Endothelial cell of umbilical vein (primary cell): ENCODE measurements around the gene EP400. TPM values are rescaled to one million over a fixed set of nuclear protein-coding genes. Genes with fewer than 3 reads are reported as not detected.

Experiments
- BruUV-seq: library from RNA; stranded (reverse); fragments of 400-500 nt; replicated peaks from 2 replicates; lab custom pipeline; 2021; lab: Mats Ljungman, UMichigan
- CTCF ChIA-PET: fragments of 300-600, 350-600 bp; sonication (Branson Sonifier 250); formaldehyde crosslinking; loops from one replicate; lab custom pipeline; 2021; ENCODE audit warnings: antibody characterized with exemption, inconsistent platforms; lab: Charles Lee
- POLR2A ChIA-PET: fragments of 300-600, 350-600 bp; sonication (Branson Sonifier 250); formaldehyde crosslinking; loops from one replicate; lab custom pipeline; 2021; ENCODE audit warnings: antibody characterized with exemption, inconsistent platforms; lab: Charles Lee
- DNase-seq: peaks from one replicate; pipeline ENCODE4 v3.0.0-alpha.2; 2011; ENCODE audit warnings: low read depth, low spot score
- FAIRE-seq: peaks from 2 replicates; lab custom pipeline; 2011; peaks lifted over from hg19 to GRCh38; lab: Jason Lieb, UNC
- H2AFZ ChIP-seq: 2 replicates; pipeline ENCODE4 v1.6.0; 2012; ENCODE audit warnings: low read depth, low read length, control low read depth, inconsistent platforms
- H3K27ac ChIP-seq: 2 replicates; pipeline ENCODE4 v1.5.1; 2011; ENCODE audit warnings: low read depth, mild to moderate bottlenecking, control low read depth, low read length, moderate library complexity; ENCODE audit not compliant: insufficient read depth
- H3K27me3 ChIP-seq, 2 experiments: 2 replicates each; pipeline versions ENCODE4 v1.6.0 to v1.6.1; 2011; ENCODE audit warnings: low read length in 2 of 2, mixed read lengths in 1 of 2; ENCODE audit not compliant: control insufficient read depth in 2 of 2, insufficient read depth in 2 of 2
- H3K36me3 ChIP-seq, 2 experiments: 2 replicates in 1 of 2; 3 replicates in 1 of 2; pipeline ENCODE4 v1.5.1; 2011; ENCODE audit warnings: low read length in 2 of 2, mild to moderate bottlenecking in 1 of 2, moderate library complexity in 1 of 2; ENCODE audit not compliant: control insufficient read depth in 2 of 2, insufficient read depth in 2 of 2; ENCODE audit errors: extremely low read depth in 1 of 2
- H3K4me1 ChIP-seq: 3 replicates; pipeline ENCODE4 v1.5.1; 2011; ENCODE audit warnings: mild to moderate bottlenecking, low read length; ENCODE audit not compliant: control insufficient read depth, insufficient read depth; ENCODE audit errors: extremely low read depth
- H3K4me2 ChIP-seq: 2 replicates; pipeline ENCODE4 v1.6.1; 2011; ENCODE audit warnings: low read length, control low read depth, mixed read lengths; ENCODE audit not compliant: insufficient read depth
- H3K4me3 ChIP-seq, 3 experiments: fragments of 200-600 bp in 1 of 3; sonication (generic), shearing (Covaris generic) in 1 of 3; replicated peaks in 1 of 3; 2 replicates each; pipeline ENCODE4 v1.5.1; 2011 to 2016; ENCODE audit warnings: control low read depth in 3 of 3, low read length in 3 of 3, mild to moderate bottlenecking in 2 of 3, inconsistent platforms in 1 of 3, low read depth in 1 of 3, moderate library complexity in 1 of 3; ENCODE audit not compliant: insufficient read depth in 1 of 3
- H3K79me2 ChIP-seq: 2 replicates; pipeline ENCODE4 v1.6.0; 2012; ENCODE audit warnings: low read length, inconsistent platforms; ENCODE audit not compliant: control insufficient read depth, insufficient read depth
- H3K9ac ChIP-seq: replicated peaks from 2 replicates; pipeline ENCODE3; 2011; ENCODE audit warnings: low read length, control low read depth; ENCODE audit not compliant: insufficient read depth; ENCODE audit errors: extremely low read depth
- H3K9me1 ChIP-seq: replicated peaks from 3 replicates; pipeline ENCODE4 v1.6.0; 2011; ENCODE audit warnings: mild to moderate bottlenecking, low read length; ENCODE audit not compliant: control insufficient read depth, insufficient read depth; ENCODE audit errors: extremely low read depth
- H3K9me3 ChIP-seq: replicated peaks from 2 replicates; pipeline ENCODE4 v1.5.1; 2012; ENCODE audit warnings: low read length, inconsistent platforms; ENCODE audit not compliant: control insufficient read depth, insufficient read depth
- H4K20me1 ChIP-seq: replicated peaks from 2 replicates; pipeline ENCODE3; 2011; ENCODE audit warnings: mild to moderate bottlenecking, low read length; ENCODE audit not compliant: control insufficient read depth, insufficient read depth; ENCODE audit errors: extremely low read depth
- CTCF ChIP-seq, 2 donors: IDR thresholded peaks; 1 replicate in 1 of 2; 2 replicates in 1 of 2; pipeline ENCODE4 v1.5.1; 2011; ENCODE audit warnings: low read length in 2 of 2, mild to moderate bottlenecking in 2 of 2, moderate library complexity in 2 of 2, control low read depth in 1 of 2, inconsistent platforms in 1 of 2, low read depth in 1 of 2; ENCODE audit not compliant: insufficient read depth in 1 of 2; ENCODE audit errors: extremely low read depth in 1 of 2
- EZH2 ChIP-seq: IDR thresholded peaks from 2 replicates; pipeline ENCODE4 v1.6.1; 2012; ENCODE audit warnings: borderline replicate concordance, low read depth, mild to moderate bottlenecking, moderate library complexity, low read length, inconsistent platforms; ENCODE audit not compliant: severe bottlenecking
- FOS ChIP-seq: IDR thresholded peaks from 2 replicates; pipeline ENCODE4 v1.6.1; 2011; ENCODE audit warnings: mild to moderate bottlenecking, low read length, moderate library complexity, borderline replicate concordance; ENCODE audit not compliant: insufficient read depth
- GATA2 ChIP-seq: IDR thresholded peaks from 2 replicates; pipeline ENCODE4 v1.7.0; 2011; ENCODE audit warnings: low read depth, mild to moderate bottlenecking, moderate library complexity, mixed read lengths, low read length; ENCODE audit not compliant: insufficient read length, insufficient read depth
- JUN ChIP-seq: IDR thresholded peaks from 2 replicates; pipeline ENCODE4 v1.6.1; 2011; ENCODE audit warnings: borderline replicate concordance, low read depth; ENCODE audit not compliant: insufficient read length, insufficient read depth
- MAX ChIP-seq: IDR thresholded peaks from 2 replicates; pipeline ENCODE4 v1.6.1; 2011; ENCODE audit not compliant: insufficient read depth, insufficient read length
- MYC ChIP-seq: IDR thresholded peaks from one replicate; pipeline ENCODE4 v1.6.1; 2011; ENCODE audit warnings: mild to moderate bottlenecking, low read depth, low read length
- POLR2A ChIP-seq: IDR thresholded peaks from 2 replicates; pipeline ENCODE4 v1.6.1; 2012; ENCODE audit warnings: low read depth, mild to moderate bottlenecking, control low read depth, low read length
- POLR2AphosphoS5 ChIP-seq: IDR thresholded peaks from 2 replicates; pipeline ENCODE4 v1.6.1; 2012; ENCODE audit warnings: low read depth, mild to moderate bottlenecking, control low read depth, low read length, moderate library complexity; ENCODE audit not compliant: insufficient read depth
- dilution Hi-C: fragments of 300-500 bp; cut with MboI; formaldehyde crosslinking; loops from one replicate; pipeline ENCODE4 v1.15.0; 2019; ENCODE audit warnings: low sequenced_read_pairs; ENCODE audit not compliant: extremely low pct_ligation_motif_present
- intact Hi-C: fragments of 100-400 bp; cut with micrococcal nuclease; formaldehyde crosslinking; loops from one replicate; pipeline ENCODE4 v1.10.0; 2022
- polyA plus RNA-seq, 4 experiments: library from polyadenylated mRNA; depleted of rRNA in 3 of 4; stranded (reverse) in 3 of 4; unstranded in 1 of 4; fragments of >200 nt; gene quantifications; 2 replicates each; pipeline versions ENCODE4 v1.2.1 to v1.2.3, GENCODE V29; 2011 to 2012; ENCODE audit warnings: missing spikeins in 1 of 4
- total RNA-seq: library from RNA; stranded (reverse); gene quantifications from 2 replicates; pipeline ENCODE4 v1.2.3, GENCODE V29; 2021

Gene EP400
- total and polyA plus RNA-seq, 2 donors (not counting 3 experiments of a cell fraction or from before 2014, with no cell fraction given): 9.0 to 57.7 TPM

GRCh38 chr12:132064631-132065030 is 114.9 kb downstream of the EP400 start:
- Histone ChIP-seq H3K9me1 (no peaks in the 10 kb centered on the region), H3K4me1 (no peaks in the 10 kb centered on the region), H3K27me3 (no peaks in the 10 kb centered on the region), H3K9me3 (no peaks in the 10 kb centered on the region), H3K79me2 (no peaks in the 10 kb centered on the region), H3K36me3 (peaks cover 7 to 45% of the 10 kb centered on the region in 2 experiments), H3K27ac (no peak overlapping the region), H2AFZ (no peak overlapping the region), H3K4me3 (no peak overlapping the region), H4K20me1 (no peaks in the 10 kb centered on the region), H3K9ac (no peak overlapping the region), H3K4me2 (no peak overlapping the region)
- dilution Hi-C loops: no loop called here
- FAIRE-seq (no peak), DNase-seq (no peak)
- BruUV-seq: no TSS peak
- TF ChIP-seq FOS (no peak), MAX (no peak), JUN (no peak), POLR2AphosphoS5 (no peak)
- ChIA-PET POLR2A (no interaction called here), CTCF (no interaction called here)
- intact Hi-C loops: no loop called here

GRCh38 chr12:132065203-132065602 is 115.5 kb downstream of the EP400 start:
- no peaks in the 10 kb centered on the region for H4K20me1 ChIP-seq
- no peak overlapping the region for H2AFZ ChIP-seq
- no peaks in the 10 kb centered on the region for H3K79me2 ChIP-seq
- BruUV-seq: no TSS peak
- FAIRE-seq: no peak
- dilution Hi-C loops (no loop called here), intact Hi-C loops (no loop called here)
- no peak overlapping the region for H3K9ac ChIP-seq
- H3K36me3 ChIP-seq: peaks cover 7 to 45% of the 10 kb centered on the region in 2 experiments
- TF ChIP-seq POLR2A: no peak
- no peak for TF ChIP-seq MYC
- no peak for TF ChIP-seq EZH2
- TF ChIP-seq FOS: no peak
- TF ChIP-seq GATA2: no peak
- no peak for TF ChIP-seq MAX
- TF ChIP-seq JUN: no peak
- no peak for TF ChIP-seq POLR2AphosphoS5
- no peak for TF ChIP-seq CTCF (IDR thresholded peaks at IDR 0.05; ENCODE audit: extremely low read depth in 1 of 2, insufficient read depth in 1 of 2, low read depth in 1 of 2, low read length in 2 of 2)
- ChIA-PET POLR2A (no interaction called here), CTCF (no interaction called here)
- no peak for DNase-seq
- no peaks in the 10 kb centered on the region for H3K9me3 ChIP-seq
- no peak overlapping the region for H3K4me3 ChIP-seq
- no peak overlapping the region for H3K27ac ChIP-seq
- H3K4me2 ChIP-seq: no peak overlapping the region
- H3K4me1 ChIP-seq: no peaks in the 10 kb centered on the region
- no peaks in the 10 kb centered on the region for H3K27me3 ChIP-seq
- H3K9me1 ChIP-seq: no peaks in the 10 kb centered on the region
